Measurements from ENCODE around the gene GDF11. TPM values are rescaled to one million over a fixed set of nuclear protein-coding genes. Genes with fewer than 3 reads are reported as not detected.

The GDF11 gene
- total and polyA plus RNA-seq, 2 of the 4 experiments (the other 2 are of a cell fraction), result 2.7 to 12.9 TPM

DNA sequence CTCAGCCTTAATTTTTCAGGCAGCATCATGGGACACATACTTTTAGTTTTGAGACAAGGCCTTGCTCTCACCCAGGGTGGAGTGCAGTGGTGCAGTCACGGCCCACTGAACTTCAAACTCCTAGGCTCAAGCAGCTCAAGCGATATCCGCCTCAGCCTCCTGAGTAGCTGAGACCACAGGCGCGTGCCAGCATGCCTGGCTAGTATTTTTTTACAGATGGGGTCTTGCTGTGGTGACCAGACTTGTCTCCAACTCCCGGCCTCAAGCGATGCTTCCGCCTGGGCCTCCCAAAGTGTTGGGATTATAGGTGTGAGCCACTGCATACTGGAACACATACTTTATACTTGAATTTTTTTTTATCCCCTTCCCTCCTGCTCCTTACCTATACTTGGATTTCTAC, 20.0 kb upstream of the GDF11 start:
- H4K20me1 ChIP-seq (ENCODE audit: insufficient read depth, low read length), result peaks cover 65% of the 10 kb centered on the region
- no peak overlapping the region for H2AK9ac ChIP-seq (replicated peaks; ENCODE audit: low read depth, low read length, poor library complexity)
- DNase-seq (no peak), ATAC-seq (ENCODE audit: low read depth) (no peak)
- no peak overlapping the region for H4K91ac ChIP-seq (ENCODE audit: insufficient read depth, low read depth, low read length)
- H4K5ac ChIP-seq (ENCODE audit: low read depth, low read length), result no peak overlapping the region
- in situ Hi-C loops (cut with MboI; ENCODE audit: low sequenced_read_pairs) (no loop called here), dilution Hi-C loops (cut with HindIII; ENCODE audit: low sequenced_read_pairs, unreplicated experiment) (no loop called here), intact Hi-C loops (cut with micrococcal nuclease) (no loop called here)
- H2BK20ac ChIP-seq (ENCODE audit: low read depth, low read length), result no peak overlapping the region
- H2BK120ac ChIP-seq (ENCODE audit: low read depth, low read length), result no peak overlapping the region
- no peak overlapping the region for H2AFZ ChIP-seq (replicated peaks; ENCODE audit: low read length, poor library complexity)
- H2BK5ac ChIP-seq (ENCODE audit: low read depth, low read length, poor library complexity, severe bottlenecking), result no peak overlapping the region
- no TSS peak for BruUV-seq (replicated peaks)
- no peak overlapping the region for H3K9ac ChIP-seq (ENCODE audit: low read depth, low read length)
- H3K4me3 ChIP-seq (ENCODE audit: insufficient read depth, low read depth, low read length), result no peak overlapping the region
- no peaks in the 10 kb centered on the region for H3K9me3 ChIP-seq (ENCODE audit: control insufficient read depth, insufficient read depth, low read length)
- peaks cover 20 to 71% of the 10 kb centered on the region in 2 experiments for H3K79me1 ChIP-seq (ENCODE audit: low read depth in 1 of 2, low read length in 2 of 2)
- H3K56ac ChIP-seq (ENCODE audit: extremely low read depth, insufficient read depth, low read length), result no peak overlapping the region
- H3K9me1 ChIP-seq (ENCODE audit: insufficient read depth, low read length), result peaks cover 15% of the 10 kb centered on the region; the same call in 1 of the 2 replicates
- POLR2A ChIA-PET (ENCODE audit: unreplicated experiment), result no interaction called here
- H3K27me3 ChIP-seq (ENCODE audit: control insufficient read depth, insufficient read depth, low read length), result no peaks in the 10 kb centered on the region
- no peak overlapping the region for H2AK5ac ChIP-seq (ENCODE audit: low read depth, low read length)
- H3K14ac ChIP-seq (replicated peaks; ENCODE audit: low read depth, low read length), result no peak overlapping the region
- no peak overlapping the region for H4K8ac ChIP-seq (ENCODE audit: low read depth in 2 of 2, low read length in 2 of 2)
- peaks cover 26% of the 10 kb centered on the region for H3K4me1 ChIP-seq (ENCODE audit: control insufficient read depth, insufficient read depth, low read length)
- H3K27ac ChIP-seq (ENCODE audit: insufficient read depth, low read length), result no peak overlapping the region
- no peak overlapping the region for H3K4ac ChIP-seq (ENCODE audit: low read depth, low read length)
- no peak overlapping the region for H3K18ac ChIP-seq (ENCODE audit: low read depth, low read length)
- no peak overlapping the region for H3K4me2 ChIP-seq (ENCODE audit: low read depth, low read length)
- no peak overlapping the region for H3K23ac ChIP-seq (ENCODE audit: low read depth, low read length)
- no peak overlapping the region for H2BK15ac ChIP-seq (ENCODE audit: low read depth, low read length)
- TF ChIP-seq, protein P1, sequence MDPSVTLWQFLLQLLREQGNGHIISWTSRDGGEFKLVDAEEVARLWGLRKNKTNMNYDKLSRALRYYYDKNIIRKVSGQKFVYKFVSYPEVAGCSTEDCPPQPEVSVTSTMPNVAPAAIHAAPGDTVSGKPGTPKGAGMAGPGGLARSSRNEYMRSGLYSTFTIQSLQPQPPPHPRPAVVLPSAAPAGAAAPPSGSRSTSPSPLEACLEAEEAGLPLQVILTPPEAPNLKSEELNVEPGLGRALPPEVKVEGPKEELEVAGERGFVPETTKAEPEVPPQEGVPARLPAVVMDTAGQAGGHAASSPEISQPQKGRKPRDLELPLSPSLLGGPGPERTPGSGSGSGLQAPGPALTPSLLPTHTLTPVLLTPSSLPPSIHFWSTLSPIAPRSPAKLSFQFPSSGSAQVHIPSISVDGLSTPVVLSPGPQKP (IDR thresholded peaks at IDR 0.05; ENCODE audit: borderline replicate concordance, low read depth, low read length), result no peak
- TF ChIP-seq CEBPB (IDR thresholded peaks at IDR 0.05; ENCODE audit: low read depth, low read length), result no peak
- CTCF ChIA-PET, result interaction anchor here (0.6 kb wide), 1 partner anchor 176 kb away, joined by 7 read pairs; no protein-coding TSS in a partner anchor
- H3K36me3 ChIP-seq (ENCODE audit: control insufficient read depth, insufficient read depth, low read length), result peaks cover 45% of the 10 kb centered on the region
- 100% methylated on average over 5 of the region's 8 CpGs; no CpG with 5 or more reads in 1 of the 2 experiments for WGBS, 2 experiments (ENCODE audit: extremely low coverage in 2 of 2, insufficient read length in 1 of 2)

Data from IMR-90 (cell line).